ENCODE data around the gene MRPL49. TPM values are rescaled to one million over a fixed set of nuclear protein-coding genes. Genes with fewer than 3 reads are reported as not detected.

MRPL49 gene
- total and polyA plus RNA-seq, 2 of the 13 experiments (the other 11 are each of a cell fraction or from before 2014, with no cell fraction given), result 39.2 to 53.3 TPM

- 0 out of 2 replicates have a peak, but pooled peaks have one; percentile 14 for TF ChIP-seq MIER2 (CRISPR knock-in tag; IDR thresholded peaks at IDR 0.05)
- TF ChIP-seq ZNF331 (CRISPR knock-in tag; IDR thresholded peaks at IDR 0.05), result peak; percentile 78
- TF ChIP-seq KDM1A (CRISPR knock-in tag; IDR thresholded peaks at IDR 0.05), result no peak
- peak in 1 of 2 experiments; percentile 76; a peak in 2 of 4 replicates for TF ChIP-seq KLF16 (CRISPR knock-in tag; IDR thresholded peaks at IDR 0.05)
- TF ChIP-seq ZNF766 (CRISPR knock-in tag; IDR thresholded peaks at IDR 0.05; ENCODE audit: borderline replicate concordance), result no peak
- TF ChIP-seq SOX13 (IDR thresholded peaks at IDR 0.05), result 0 out of 2 replicates have a peak, but pooled peaks have one; percentile 7
- TF ChIP-seq SOX13 (CRISPR knock-in tag; conservative IDR thresholded peaks at IDR 0.05 in 1 of 2, IDR thresholded peaks at IDR 0.05 in 1 of 2), result peak in 1 of 2 experiments; percentile 58; a peak in 2 of 4 replicates
- peak; percentile 60; the same call in 1 of the 2 replicates for TF ChIP-seq MIXL1 (CRISPR knock-in tag; IDR thresholded peaks at IDR 0.05)
- TF ChIP-seq HOXA3 (CRISPR knock-in tag; IDR thresholded peaks at IDR 0.05), result peak; percentile 74
- TF ChIP-seq DMAP1 (CRISPR knock-in tag; IDR thresholded peaks at IDR 0.05), result peak; percentile 84
- peak; percentile 50; the same call in 1 of the 2 replicates for TF ChIP-seq ZNF724P (CRISPR knock-in tag; IDR thresholded peaks at IDR 0.05; ENCODE audit: borderline replicate concordance)
- peak; percentile 75 for TF ChIP-seq HNF4G (IDR thresholded peaks at IDR 0.05; ENCODE audit: borderline replicate concordance, low read depth, low read length)
- TF ChIP-seq HNF4G (CRISPR knock-in tag; IDR thresholded peaks at IDR 0.05; ENCODE audit: borderline replicate concordance, low read depth), result peak; percentile 55; the same call in 1 of the 2 replicates
- peak; percentile 71 for TF ChIP-seq TFDP2 (CRISPR knock-in tag; IDR thresholded peaks at IDR 0.05)
- no peak for TF ChIP-seq WIZ (CRISPR knock-in tag; IDR thresholded peaks at IDR 0.05)
- peak; percentile 38 to 56; a peak in 3 of 4 replicates for TF ChIP-seq POLR2A (IDR thresholded peaks at IDR 0.05; ENCODE audit: insufficient read depth in 1 of 2, low read depth in 2 of 2, low read length in 2 of 2)
- no peak; the same call in 1 of the 2 replicates for TF ChIP-seq PHF8 (CRISPR knock-in tag; IDR thresholded peaks at IDR 0.05)
- TF ChIP-seq ZBTB10 (CRISPR knock-in tag; IDR thresholded peaks at IDR 0.05; ENCODE audit: borderline replicate concordance), result no peak
- TF ChIP-seq ZNF547 (CRISPR knock-in tag; IDR thresholded peaks at IDR 0.05), result peak; percentile 66; the same call in 1 of the 2 replicates
- peak; percentile 75 for TF ChIP-seq PATZ1 (CRISPR knock-in tag; IDR thresholded peaks at IDR 0.05)
- TF ChIP-seq MED1 (CRISPR knock-in tag; IDR thresholded peaks at IDR 0.05), result peak; percentile 55
- peak; percentile 50; the same call in 1 of the 2 replicates for TF ChIP-seq SP4 (CRISPR knock-in tag; IDR thresholded peaks at IDR 0.05)
- TF ChIP-seq MZF1 (CRISPR knock-in tag; IDR thresholded peaks at IDR 0.05; ENCODE audit: borderline replicate concordance), result no peak
- no peak for TF ChIP-seq GTF2F1 (IDR thresholded peaks at IDR 0.05; ENCODE audit: low read length)
- 0 out of 2 replicates have a peak, but pooled peaks have one; percentile 9 for TF ChIP-seq NR2F6 (IDR thresholded peaks at IDR 0.05)
- TF ChIP-seq NR2F6 (CRISPR knock-in tag; IDR thresholded peaks at IDR 0.05), result peak; percentile 51; the same call in 1 of the 2 replicates
Observed at GRCh38 chr11:65165410-65166317, 43.5 kb downstream of the MRPL49 start (continued).

All from HepG2 (cell line).